Neural cell (in vitro differentiated cells): ENCODE measurements around the gene C14orf132.

Experiments used
- EP300 ChIP-seq: fragments of 450-650 bp; conservative IDR thresholded peaks from 2 replicates; pipeline ENCODE4 v1.6.1; 2014; ENCODE audit warnings: antibody characterized with exemption, mild to moderate bottlenecking, moderate library complexity; ENCODE audit not compliant: poor library complexity, severe bottlenecking
- TF ChIP-seq, protein P1 (sequence below): fragments of 450-650 bp; IDR thresholded peaks from 2 replicates; pipeline ENCODE4 v1.5.1; 2014; ENCODE audit warnings: antibody characterized with exemption, mild to moderate bottlenecking, moderate library complexity; ENCODE audit not compliant: poor library complexity, severe bottlenecking

DNA sequence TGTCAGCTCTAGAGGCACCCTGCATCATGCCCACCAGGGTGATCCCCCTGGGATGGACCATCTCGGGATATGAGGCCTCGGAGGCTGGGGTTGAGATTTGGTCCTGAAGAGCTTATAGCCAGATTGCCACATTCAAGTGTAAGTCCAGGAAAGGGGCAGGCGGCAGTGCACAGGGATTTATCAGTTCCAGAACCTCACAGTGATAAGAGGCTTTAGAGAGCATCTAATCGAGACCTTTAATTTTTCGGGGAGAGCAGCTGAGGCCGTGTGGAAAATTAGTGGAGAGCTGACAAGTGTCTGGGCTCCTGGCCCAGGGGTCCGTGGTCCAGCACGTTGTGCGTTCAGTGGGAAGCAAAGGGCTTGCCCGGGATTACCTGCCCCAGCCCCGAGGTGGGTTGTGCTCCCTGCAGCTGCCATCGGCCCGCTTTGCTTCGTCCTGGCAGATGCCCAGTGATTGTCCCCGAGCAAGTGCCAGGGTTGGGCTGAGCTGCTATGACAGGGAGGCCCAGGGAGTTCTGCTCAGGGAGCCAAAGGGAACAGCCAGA lies 52.1 kb downstream of the C14orf132 start:
- no peak for TF ChIP-seq EP300
- TF ChIP-seq, protein P1, sequence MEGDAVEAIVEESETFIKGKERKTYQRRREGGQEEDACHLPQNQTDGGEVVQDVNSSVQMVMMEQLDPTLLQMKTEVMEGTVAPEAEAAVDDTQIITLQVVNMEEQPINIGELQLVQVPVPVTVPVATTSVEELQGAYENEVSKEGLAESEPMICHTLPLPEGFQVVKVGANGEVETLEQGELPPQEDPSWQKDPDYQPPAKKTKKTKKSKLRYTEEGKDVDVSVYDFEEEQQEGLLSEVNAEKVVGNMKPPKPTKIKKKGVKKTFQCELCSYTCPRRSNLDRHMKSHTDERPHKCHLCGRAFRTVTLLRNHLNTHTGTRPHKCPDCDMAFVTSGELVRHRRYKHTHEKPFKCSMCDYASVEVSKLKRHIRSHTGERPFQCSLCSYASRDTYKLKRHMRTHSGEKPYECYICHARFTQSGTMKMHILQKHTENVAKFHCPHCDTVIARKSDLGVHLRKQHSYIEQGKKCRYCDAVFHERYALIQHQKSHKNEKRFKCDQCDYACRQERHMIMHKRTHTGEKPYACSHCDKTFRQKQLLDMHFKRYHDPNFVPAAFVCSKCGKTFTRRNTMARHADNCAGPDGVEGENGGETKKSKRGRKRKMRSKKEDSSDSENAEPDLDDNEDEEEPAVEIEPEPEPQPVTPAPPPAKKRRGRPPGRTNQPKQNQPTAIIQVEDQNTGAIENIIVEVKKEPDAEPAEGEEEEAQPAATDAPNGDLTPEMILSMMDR = no peak
